HCT116 (cell line): ENCODE results near the gene PMEPA1. TPM values are rescaled to one million over a fixed set of nuclear protein-coding genes. Genes with fewer than 3 reads are reported as not detected.

Source experiments
- ATAC-seq: fragments of 200-7000 bp; cut with Tn5 transposase; 2 replicates; pipeline ENCODE4 v1.9.1; 2020; ENCODE audit warnings: mild to moderate bottlenecking, moderate library complexity
- BruUV-seq: library from RNA; stranded (reverse); fragments of 400-500 nt; replicated peaks from 2 replicates; lab custom pipeline; 2021; lab: Mats Ljungman, UMichigan
- CTCF ChIA-PET: fragments of 300-600 bp; sonication (Branson Sonifier 250); formaldehyde crosslinking; loops from one replicate; lab custom pipeline; 2021; ENCODE audit warnings: antibody characterized with exemption; lab: Charles Lee
- POLR2A ChIA-PET: fragments of 300-600, 350-600 bp; sonication (Branson Sonifier 250); formaldehyde crosslinking; loops from one replicate; lab custom pipeline; 2021; ENCODE audit warnings: antibody characterized with exemption; lab: Charles Lee
- RAD21 ChIA-PET, 2 experiments: fragments of 300-600 bp; sonication (Branson Sonifier 250); formaldehyde crosslinking; loops; one replicate each; lab custom pipeline; 2023; ENCODE audit warnings: low total read pairs in 2 of 2; ENCODE audit not compliant: uncharacterized antibody in 2 of 2, unreplicated experiment in 2 of 2, low non-redundant PET in 1 of 2; lab: Charles Lee
- DNase-seq: peaks from one replicate; pipeline ENCODE4 v3.0.0-alpha.2; 2010; ENCODE audit warnings: low read depth, low spot score
- H2AFZ ChIP-seq: fragments of 200-600 bp; shearing (Covaris generic), sonication (generic); 2 replicates; pipeline ENCODE4 v1.6.1; 2017; ENCODE audit warnings: low read depth, mixed run types, mixed read lengths, antibody characterized with exemption, low read length; ENCODE audit not compliant: poor library complexity, severe bottlenecking
- H3K27ac ChIP-seq: 2 replicates; pipeline ENCODE4 v1.5.1; 2012; ENCODE audit warnings: low read depth, low read length
- H3K27me3 ChIP-seq: fragments of 200-600 bp; sonication (generic); 2 replicates; pipeline ENCODE4 v1.6.1; 2016; ENCODE audit warnings: mixed run types, low read length, mixed read lengths; ENCODE audit not compliant: insufficient read depth
- H3K36me3 ChIP-seq, 2 experiments: fragments of 200-500 bp in 1 of 2; fragments of 200-600 bp in 1 of 2; sonication (Bioruptor generic) in 1 of 2; sonication (generic) in 1 of 2; 2 replicates each; pipeline versions ENCODE4 v1.5.1 to v1.6.1; 2014 to 2016; ENCODE audit warnings: low read length in 2 of 2, inconsistent platforms in 1 of 2, mixed read lengths in 1 of 2, mixed run types in 1 of 2; ENCODE audit not compliant: insufficient read depth in 2 of 2, control insufficient read depth in 1 of 2
- H3K4me1 ChIP-seq, 2 experiments: fragments of 200-600 bp in 1 of 2; sonication (generic) in 1 of 2; 2 replicates each; pipeline versions ENCODE4 v1.5.1 to v1.6.1; 2012 to 2017; ENCODE audit warnings: low read length in 2 of 2, inconsistent platforms in 1 of 2, mild to moderate bottlenecking in 1 of 2, mixed read lengths in 1 of 2, mixed run types in 1 of 2, moderate library complexity in 1 of 2; ENCODE audit not compliant: insufficient read depth in 2 of 2, control insufficient read depth in 1 of 2
- H3K4me2 ChIP-seq: fragments of 200-600 bp; sonication (generic); 2 replicates; pipeline ENCODE4 v1.6.1; 2017; ENCODE audit warnings: mixed run types, low read length, mixed read lengths
- H3K4me3 ChIP-seq, 2 experiments: fragments of 200-600 bp in 1 of 2; sonication (generic) in 1 of 2; replicated peaks in 1 of 2; 2 replicates each; pipeline ENCODE4 v1.5.1; 2011 to 2016; ENCODE audit warnings: low read length in 2 of 2, control low read depth in 1 of 2, low read depth in 1 of 2, mild to moderate bottlenecking in 1 of 2, mixed read lengths in 1 of 2, mixed run types in 1 of 2
- H3K79me2 ChIP-seq: fragments of 200-600 bp; sonication (generic); 2 replicates; pipeline ENCODE4 v1.6.1; 2017; ENCODE audit warnings: mild to moderate bottlenecking, mixed run types, low read length, moderate library complexity, mixed read lengths; ENCODE audit not compliant: insufficient read depth
- H3K9ac ChIP-seq: fragments of 200-600 bp; sonication (generic); 2 replicates; pipeline ENCODE4 v1.6.1; 2016; ENCODE audit warnings: low read length, mixed read lengths
- H3K9me2 ChIP-seq: fragments of 200-600 bp; sonication (generic), shearing (Covaris generic); 2 replicates; pipeline ENCODE4 v1.6.1; 2017; ENCODE audit warnings: mixed run types, mild to moderate bottlenecking, moderate library complexity; ENCODE audit not compliant: insufficient read depth
- H3K9me3 ChIP-seq, 2 experiments: fragments of 200-500 bp in 1 of 2; fragments of 200-600 bp in 1 of 2; sonication (Bioruptor generic) in 1 of 2; sonication (generic) in 1 of 2; 2 replicates each; pipeline ENCODE4 v1.6.1; 2014 to 2017; ENCODE audit warnings: low read length in 2 of 2, mixed read lengths in 2 of 2, inconsistent platforms in 1 of 2, low read depth in 1 of 2, mild to moderate bottlenecking in 1 of 2, mixed run types in 1 of 2, moderate library complexity in 1 of 2; ENCODE audit not compliant: control insufficient read depth in 1 of 2, insufficient read depth in 1 of 2
- H4K20me1 ChIP-seq: fragments of 200-600 bp; sonication (generic), shearing (Covaris generic); 2 replicates; pipeline ENCODE4 v1.6.1; 2017; ENCODE audit warnings: mixed run types, mild to moderate bottlenecking, moderate library complexity; ENCODE audit not compliant: insufficient read depth
- ATF3 ChIP-seq: IDR thresholded peaks from 2 replicates; pipeline ENCODE4 v1.6.1; 2012
- CBX3 ChIP-seq: IDR thresholded peaks from 2 replicates; pipeline ENCODE4 v1.6.1; 2012; ENCODE audit warnings: low read depth
- EZH2 ChIP-seq: fragments of 200-600 bp; sonication (generic); IDR thresholded peaks from 2 replicates; pipeline ENCODE4 v1.6.1; 2017; ENCODE audit warnings: antibody characterized with exemption, mixed run types
- POLR2AphosphoS5 ChIP-seq: IDR thresholded peaks from 2 replicates; pipeline ENCODE4 v1.6.1; 2011; ENCODE audit warnings: mild to moderate bottlenecking, low read depth, low read length, moderate library complexity
- REST ChIP-seq: IDR thresholded peaks from 2 replicates; pipeline ENCODE4 v1.6.1; 2012; ENCODE audit warnings: low read depth
- ZFX ChIP-seq: fragments of 450-650 bp; IDR thresholded peaks from 2 replicates; pipeline ENCODE4 v1.6.1; 2017
- intact Hi-C: fragments of 100-400 bp; cut with micrococcal nuclease; formaldehyde crosslinking; loops from 2 replicates; pipeline ENCODE4 v1.10.0; 2022
- total RNA-seq: library from RNA; stranded (reverse); gene quantifications from one replicate; pipeline ENCODE4 v1.2.1, GENCODE V29; 2021; ENCODE audit not compliant: unreplicated experiment

PMEPA1 gene
- total RNA-seq, 1 experiment from 2014 or later = 0.64 TPM

GRCh38 chr20:57664476-57664875 lies 45.3 kb downstream of the PMEPA1 start (continued):
- no peak for TF ChIP-seq REST
- TF ChIP-seq ZFX = no peak
- TF ChIP-seq ATF3 = no peak
- no peak for TF ChIP-seq EZH2
- no peak for TF ChIP-seq CBX3

DNA sequence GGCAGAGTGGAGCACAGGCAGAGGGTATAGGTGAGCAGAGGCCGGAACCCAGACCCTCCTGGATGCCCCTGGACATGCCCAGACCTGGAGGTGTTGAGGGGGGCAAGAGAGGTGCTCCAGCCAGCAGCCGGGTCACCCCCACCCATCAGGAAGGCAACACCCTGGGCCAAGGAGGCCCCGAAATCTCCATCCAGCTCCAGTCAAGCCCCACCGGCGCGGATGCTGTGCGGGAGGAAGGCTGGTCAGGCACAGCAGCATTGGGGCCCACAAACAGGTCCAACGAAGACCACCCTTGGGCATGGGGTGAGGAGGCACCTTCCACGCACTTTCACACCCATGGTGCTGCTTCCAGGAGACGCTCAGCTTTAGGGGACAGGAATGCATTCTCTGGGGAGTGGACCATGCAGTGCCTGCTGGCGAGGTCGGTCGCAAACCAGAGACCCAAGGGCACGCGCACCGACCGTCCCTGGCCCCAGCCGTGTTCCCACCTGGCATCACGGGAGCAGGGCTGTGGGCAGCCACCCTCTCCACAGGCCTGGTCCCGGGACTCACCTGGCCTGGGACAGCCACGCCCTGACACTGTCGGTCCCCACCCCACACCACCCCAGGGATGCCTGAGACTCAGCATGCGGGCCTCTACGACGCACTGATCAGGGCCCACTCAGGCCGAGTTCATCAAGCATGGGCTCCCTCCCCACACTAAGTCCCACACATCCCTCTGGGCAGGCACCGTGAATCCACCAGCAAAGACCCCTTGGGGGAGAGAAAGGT lies 45.9 kb downstream of the PMEPA1 start:
- Histone ChIP-seq H3K9ac (no peak overlapping the region), H3K27ac (no peak overlapping the region), H3K4me2 (no peak overlapping the region), H3K27me3 (0 out of 2 replicates have a peak, but pooled peaks cover 8% of the 10 kb centered on the region), H3K9me2 (no peaks in the 10 kb centered on the region), H3K36me3 (no peaks in the 10 kb centered on the region), H3K9me3 (no peaks in the 10 kb centered on the region; a peak in 1 of 4 replicates), H4K20me1 (no peaks in the 10 kb centered on the region), H3K4me3 (no peak overlapping the region), H2AFZ (no peak overlapping the region)
- intact Hi-C loops = no loop called here
- no peak for DNase-seq
- ChIA-PET POLR2A (no interaction called here), CTCF (no interaction called here), RAD21 (no interaction called here)
- no peak for ATAC-seq
- BruUV-seq = no TSS peak
- TF ChIP-seq ZFX (no peak), CBX3 (no peak), POLR2AphosphoS5 (no peak)
- TF ChIP-seq, all 23 proteins: peak for 0
- H3K79me2 ChIP-seq = no peaks in the 10 kb centered on the region
- H3K4me1 ChIP-seq = no peaks in the 10 kb centered on the region
